GM19099 (cell line): ENCODE data around the gene PSMD8.

Experiments
- POLR2A ChIP-seq: IDR thresholded peaks from 3 replicates; pipeline ENCODE4 v1.6.1; 2011; ENCODE audit warnings: low read depth; ENCODE audit not compliant: insufficient read length; ENCODE audit errors: extremely low read depth

The PSMD8 gene

GRCh38 chr19:38374332-38375097 is at the start of gene PSMD8:
PSMD8 (plus strand) TSS chr19:38374571; CDS start chr19:38374602, 31 bp downstream.
- TF ChIP-seq POLR2A = peak; percentile 98

GRCh38 chr19:38326591-38326990 is 47.8 kb upstream of the PSMD8 start:
- no peak for TF ChIP-seq POLR2A

- TF ChIP-seq POLR2A = no peak
Measured at GRCh38 chr19:38329651-38330050, 44.7 kb upstream of the PSMD8 start.

GRCh38 chr19:38331728-38332127 is 42.6 kb upstream of the PSMD8 start:
- no peak for TF ChIP-seq POLR2A

GRCh38 chr19:38333245-38333644 is 41.1 kb upstream of the PSMD8 start:
- TF ChIP-seq POLR2A = no peak

- TF ChIP-seq POLR2A = peak; percentile 41
Measured at GRCh38 chr19:38335949-38336637, 38.3 kb upstream of the PSMD8 start.

GRCh38 chr19:38336638-38337359 is 37.6 kb upstream of the PSMD8 start:
- no peak for TF ChIP-seq POLR2A

- no peak for TF ChIP-seq POLR2A
Measured at GRCh38 chr19:38337360-38337653, 37.1 kb upstream of the PSMD8 start.

GRCh38 chr19:38340927-38341326 is 33.4 kb upstream of the PSMD8 start:
- no peak for TF ChIP-seq POLR2A

GRCh38 chr19:38346837-38347236 is 27.5 kb upstream of the PSMD8 start:
- no peak for TF ChIP-seq POLR2A

- no peak for TF ChIP-seq POLR2A
Measured at GRCh38 chr19:38350883-38351282, 23.5 kb upstream of the PSMD8 start.

GRCh38 chr19:38351865-38352395 is 22.4 kb upstream of the PSMD8 start:
- TF ChIP-seq POLR2A = no peak

GRCh38 chr19:38352611-38353010 is 21.8 kb upstream of the PSMD8 start:
- no peak for TF ChIP-seq POLR2A

GRCh38 chr19:38355728-38356725 is 18.3 kb upstream of the PSMD8 start:
- no peak for TF ChIP-seq POLR2A

GRCh38 chr19:38358071-38358470 is 16.3 kb upstream of the PSMD8 start:
- TF ChIP-seq POLR2A = no peak
